GM13977 (cell line): ENCODE data around the gene CYB561D2.

Experiments used
- DNase-seq: peaks from one replicate; pipeline ENCODE4 v3.0.0; 2012; ENCODE audit warnings: low spot score
- in situ Hi-C: fragments of 300-500 bp; cut with MboI; formaldehyde crosslinking; loops from one replicate; pipeline ENCODE4 v1.12.0; 2022; ENCODE audit warnings: low sequenced_read_pairs, low pct_unique_long_range_greater_than_20kb, mixed read lengths, inconsistent platforms; ENCODE audit not compliant: unreplicated experiment
- TF ChIP-seq, protein P1 (sequence below): IDR thresholded peaks from 2 replicates; pipeline ENCODE4 v1.5.1; 2012; ENCODE audit warnings: mild to moderate bottlenecking, control low read depth; ENCODE audit not compliant: insufficient read depth; ENCODE audit errors: extremely low read depth, missing control alignments

The CYB561D2 gene

DNA sequence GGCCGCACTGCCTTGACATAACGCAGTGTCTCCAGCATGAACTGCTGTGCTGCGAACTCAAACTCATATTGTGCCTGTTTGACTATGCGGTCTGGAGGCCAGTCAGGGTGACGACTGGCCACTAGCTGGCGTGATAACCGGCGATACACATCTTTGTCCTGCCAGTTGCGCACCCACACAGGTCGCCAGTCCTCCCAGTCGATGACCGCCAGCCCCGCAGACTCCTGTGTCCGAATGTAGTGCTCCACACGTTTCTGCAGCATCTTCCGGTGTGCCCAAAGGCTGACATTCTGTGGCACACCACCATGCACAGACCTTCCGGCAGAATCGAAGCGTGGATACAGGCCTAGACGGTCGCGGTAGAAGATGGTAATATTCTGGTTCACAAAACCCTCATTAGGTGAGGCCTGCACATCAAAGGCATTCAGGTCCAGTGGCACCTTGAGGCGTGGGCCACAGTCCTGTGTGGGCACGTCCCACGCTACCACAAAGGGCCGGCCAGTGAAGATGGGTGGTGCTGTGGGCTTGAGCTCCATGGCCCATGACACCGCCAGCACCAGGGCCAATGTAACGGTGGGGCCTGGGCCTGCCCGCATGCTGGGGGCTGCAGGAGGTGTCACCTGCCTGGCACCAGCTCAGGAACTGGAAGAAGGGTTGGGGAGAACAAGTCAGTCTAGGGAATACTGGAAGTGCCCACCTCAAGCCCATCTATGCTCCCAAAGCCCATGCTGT, 30.6 kb upstream of the CYB561D2 start:
- DNase-seq: no peak
- in situ Hi-C loops: no loop called here
- TF ChIP-seq, protein P1, sequence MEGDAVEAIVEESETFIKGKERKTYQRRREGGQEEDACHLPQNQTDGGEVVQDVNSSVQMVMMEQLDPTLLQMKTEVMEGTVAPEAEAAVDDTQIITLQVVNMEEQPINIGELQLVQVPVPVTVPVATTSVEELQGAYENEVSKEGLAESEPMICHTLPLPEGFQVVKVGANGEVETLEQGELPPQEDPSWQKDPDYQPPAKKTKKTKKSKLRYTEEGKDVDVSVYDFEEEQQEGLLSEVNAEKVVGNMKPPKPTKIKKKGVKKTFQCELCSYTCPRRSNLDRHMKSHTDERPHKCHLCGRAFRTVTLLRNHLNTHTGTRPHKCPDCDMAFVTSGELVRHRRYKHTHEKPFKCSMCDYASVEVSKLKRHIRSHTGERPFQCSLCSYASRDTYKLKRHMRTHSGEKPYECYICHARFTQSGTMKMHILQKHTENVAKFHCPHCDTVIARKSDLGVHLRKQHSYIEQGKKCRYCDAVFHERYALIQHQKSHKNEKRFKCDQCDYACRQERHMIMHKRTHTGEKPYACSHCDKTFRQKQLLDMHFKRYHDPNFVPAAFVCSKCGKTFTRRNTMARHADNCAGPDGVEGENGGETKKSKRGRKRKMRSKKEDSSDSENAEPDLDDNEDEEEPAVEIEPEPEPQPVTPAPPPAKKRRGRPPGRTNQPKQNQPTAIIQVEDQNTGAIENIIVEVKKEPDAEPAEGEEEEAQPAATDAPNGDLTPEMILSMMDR: no peak

- TF ChIP-seq, protein P1: no peak
- peak; percentile 88 for DNase-seq
- in situ Hi-C loops: no loop called here
Measured at GRCh38 chr3:50320853-50321335, 29.8 kb upstream of the CYB561D2 start.

GRCh38 chr3:50321336-50322114, 29.1 kb upstream of the CYB561D2 start:
- DNase-seq: peak; percentile 93
- in situ Hi-C loops: no loop called here
- TF ChIP-seq, protein P1: peak; percentile 59

- TF ChIP-seq, protein P1: no peak
- no peak for DNase-seq
- in situ Hi-C loops: no loop called here
Measured at GRCh38 chr3:50322115-50322385, 28.6 kb upstream of the CYB561D2 start.

DNA sequence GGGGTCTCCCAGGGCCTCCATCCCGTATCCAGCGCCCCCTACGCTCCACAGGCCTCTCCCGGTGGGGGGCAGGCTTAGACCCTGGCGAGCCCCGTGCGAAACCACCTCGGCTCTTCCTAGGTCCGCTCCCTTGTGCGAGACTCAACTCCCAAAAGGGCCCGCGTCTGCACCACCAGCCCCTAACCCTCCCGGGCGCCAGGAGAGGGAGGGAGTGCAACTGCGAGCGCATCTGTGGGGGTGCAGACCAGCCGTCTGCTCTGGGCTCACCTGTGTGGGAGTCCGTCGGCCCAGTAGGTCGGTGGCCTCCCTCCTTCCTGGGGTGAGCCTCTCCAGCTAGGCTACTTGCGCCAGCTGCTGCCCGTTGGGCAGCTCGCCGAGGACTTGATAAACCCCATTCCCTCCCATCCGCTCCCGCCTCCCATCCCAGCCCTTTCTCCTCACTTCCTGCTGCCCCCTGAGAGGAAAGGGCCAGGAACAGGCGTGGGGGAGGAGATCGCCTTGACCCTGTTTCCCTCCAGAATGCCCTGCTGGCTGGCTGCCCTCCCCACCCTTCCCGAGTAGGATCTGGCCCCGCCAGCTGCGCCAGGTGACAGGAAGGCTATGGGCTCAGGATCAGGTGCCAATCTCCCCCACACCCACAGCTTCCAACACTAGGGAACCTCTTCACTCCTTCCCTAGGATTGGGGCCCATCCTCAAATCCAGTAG, 28.1 kb upstream of the CYB561D2 start, which contains the start of gene HYAL2:
HYAL2 (minus strand) TSS at position 360 of the 706 bp plus-strand sequence. CDS start 2,256 bp downstream, outside the sequence.
- no peak for DNase-seq
- in situ Hi-C loops: no loop called here
- TF ChIP-seq, protein P1: no peak

DNA sequence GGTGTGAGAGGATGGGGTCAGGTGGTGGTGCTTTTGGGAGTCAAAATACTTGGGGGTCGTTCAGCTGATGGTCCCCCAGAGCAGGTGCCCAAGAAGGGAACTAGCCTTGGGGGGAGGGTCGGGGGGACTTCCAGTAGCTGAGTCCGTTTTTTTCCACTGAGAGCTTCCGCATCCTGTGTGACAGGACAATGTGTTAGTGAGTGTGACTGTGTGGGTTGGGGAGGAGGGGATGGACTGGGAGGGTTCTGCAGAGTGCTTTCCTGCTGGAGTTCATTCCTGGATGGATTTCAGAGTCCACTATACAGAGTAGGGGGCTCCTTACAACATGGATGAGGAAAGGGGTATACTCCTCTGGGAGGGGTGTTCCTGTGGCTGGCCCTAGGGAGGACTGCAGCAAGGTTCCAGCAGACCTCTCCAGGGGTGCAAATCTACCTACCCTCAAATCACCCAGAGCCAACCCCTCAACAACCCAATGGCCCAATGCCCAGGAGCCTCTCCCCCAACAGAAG, 27.5 kb upstream of the CYB561D2 start:
- in situ Hi-C loops: no loop called here
- TF ChIP-seq, protein P1: no peak
- no peak for DNase-seq
